ENCODE results near the gene PGC. TPM values are rescaled to one million over a fixed set of nuclear protein-coding genes. Genes with fewer than 3 reads are reported as not detected.

Gene PGC
- total and polyA plus RNA-seq, 2 donors (not counting 1 experiment from before 2014, with no cell fraction given): not detected

DNA sequence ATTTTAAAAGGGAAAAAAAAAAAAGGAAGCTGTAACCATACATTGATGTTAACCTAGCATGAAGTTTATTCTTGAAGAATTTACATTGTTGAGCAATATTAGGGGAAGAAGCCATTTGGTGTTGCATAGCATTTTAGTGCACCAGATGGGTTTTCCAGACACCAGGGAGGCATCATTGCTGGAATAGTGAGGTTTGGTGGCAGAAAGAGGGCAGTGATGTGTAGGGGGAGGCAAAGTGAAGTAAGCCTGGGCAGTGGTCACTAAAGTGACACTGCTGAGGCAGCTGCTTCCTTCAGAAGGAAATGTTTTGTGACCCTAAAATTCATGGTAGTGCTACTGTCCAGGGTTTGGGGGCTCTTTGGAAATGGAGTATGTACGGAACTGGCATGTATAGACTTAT lies 42.8 kb upstream of the PGC start:
- intact Hi-C loops (cut with micrococcal nuclease): no loop called here
- ChIA-PET CTCF (interaction anchor here (0.9 to 10.0 kb wide), 3 partner anchors 9 to 256 kb away, joined by 3 to 198 read pairs (median 68); partner anchors contain the start of genes BYSL, MED20 and TAF8), POLR2A (no interaction called here)
- Mint-ChIP-seq H3K27ac (no peak overlapping the region), H3K27me3 (no peaks in the 10 kb centered on the region), H3K9me3 (ENCODE audit: insufficient read depth) (no peaks in the 10 kb centered on the region), H3K4me1 (peaks cover 20% of the 10 kb centered on the region), H3K4me3 (no peak overlapping the region)
- no peak overlapping the region for H3K4me3 ChIP-seq (ENCODE audit: control extremely low read depth in 1 of 5, extremely low read depth in 1 of 5, insufficient read depth in 1 of 5, low read depth in 2 of 5, low read length in 4 of 5)
- no peak overlapping the region for H3K27ac ChIP-seq (ENCODE audit: low read length in 2 of 2)
- no peak overlapping the region for H3K4me2 ChIP-seq (replicated peaks; ENCODE audit: low read depth, low read length, poor library complexity, severe bottlenecking)
- peaks cover 10 to 17% of the 10 kb centered on the region in 2 donors for H3K4me1 ChIP-seq (ENCODE audit: control insufficient read depth in 2 of 2, insufficient read depth in 2 of 2, low read length in 2 of 2)
- H2AFZ ChIP-seq (ENCODE audit: insufficient read depth, low read depth, low read length, poor library complexity, severe bottlenecking): no peak overlapping the region
- peaks cover 0 to 46% of the 10 kb centered on the region in 2 experiments for H3K36me3 ChIP-seq (replicated peaks in 1 of 2; ENCODE audit: control extremely low read depth in 1 of 2, control insufficient read depth in 1 of 2, extremely low read depth in 1 of 2, insufficient read depth in 2 of 2, low read length in 1 of 2)
- H4K20me1 ChIP-seq (ENCODE audit: control insufficient read depth, insufficient read depth, low read length, poor library complexity, severe bottlenecking): peaks cover 17% of the 10 kb centered on the region
- WGBS (ENCODE audit: insufficient coverage): 100% methylated on average over 1 of the region's 1 CpG
- no peak for DNase-seq
- TF ChIP-seq, protein P1, sequence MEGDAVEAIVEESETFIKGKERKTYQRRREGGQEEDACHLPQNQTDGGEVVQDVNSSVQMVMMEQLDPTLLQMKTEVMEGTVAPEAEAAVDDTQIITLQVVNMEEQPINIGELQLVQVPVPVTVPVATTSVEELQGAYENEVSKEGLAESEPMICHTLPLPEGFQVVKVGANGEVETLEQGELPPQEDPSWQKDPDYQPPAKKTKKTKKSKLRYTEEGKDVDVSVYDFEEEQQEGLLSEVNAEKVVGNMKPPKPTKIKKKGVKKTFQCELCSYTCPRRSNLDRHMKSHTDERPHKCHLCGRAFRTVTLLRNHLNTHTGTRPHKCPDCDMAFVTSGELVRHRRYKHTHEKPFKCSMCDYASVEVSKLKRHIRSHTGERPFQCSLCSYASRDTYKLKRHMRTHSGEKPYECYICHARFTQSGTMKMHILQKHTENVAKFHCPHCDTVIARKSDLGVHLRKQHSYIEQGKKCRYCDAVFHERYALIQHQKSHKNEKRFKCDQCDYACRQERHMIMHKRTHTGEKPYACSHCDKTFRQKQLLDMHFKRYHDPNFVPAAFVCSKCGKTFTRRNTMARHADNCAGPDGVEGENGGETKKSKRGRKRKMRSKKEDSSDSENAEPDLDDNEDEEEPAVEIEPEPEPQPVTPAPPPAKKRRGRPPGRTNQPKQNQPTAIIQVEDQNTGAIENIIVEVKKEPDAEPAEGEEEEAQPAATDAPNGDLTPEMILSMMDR (IDR thresholded peaks at IDR 0.05): no peak
- H3K9ac ChIP-seq (ENCODE audit: low read length): no peak overlapping the region
- H3K27me3 ChIP-seq (replicated peaks in 1 of 4; ENCODE audit: control extremely low read depth in 1 of 4, control insufficient read depth in 3 of 4, insufficient read depth in 4 of 4, low read length in 3 of 4): no peaks in the 10 kb centered on the region
- no peak for ATAC-seq (ENCODE audit: low read depth)
- H3K9me3 ChIP-seq (ENCODE audit: control extremely low read depth in 1 of 3, control insufficient read depth in 2 of 3, insufficient read depth in 1 of 3, low read length in 2 of 3): no peaks in the 10 kb centered on the region
- peaks cover 24% of the 10 kb centered on the region for H3K79me2 ChIP-seq (ENCODE audit: control insufficient read depth, insufficient read depth, low read length)

DNA sequence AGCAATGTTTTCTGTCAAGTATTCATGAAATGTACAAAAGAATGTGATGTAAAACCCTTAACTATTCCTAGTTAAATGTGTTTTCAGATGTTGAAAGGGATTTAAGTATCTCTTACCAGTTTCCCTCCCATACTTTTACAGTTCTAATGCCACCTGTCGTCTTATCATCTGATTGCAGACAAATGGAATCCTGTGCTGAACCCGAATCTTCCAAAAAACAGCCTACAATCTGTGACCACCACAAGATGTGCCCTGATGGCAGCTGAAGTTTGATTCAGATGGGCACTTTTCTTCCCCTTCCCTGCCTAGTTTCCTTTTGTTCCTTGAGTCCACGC lies 42.2 kb upstream of the PGC start:
- no peak overlapping the region for H3K4me2 ChIP-seq (replicated peaks; ENCODE audit: low read depth, low read length, poor library complexity, severe bottlenecking)
- no peak for TF ChIP-seq EZH2 (IDR thresholded peaks at IDR 0.05; ENCODE audit: borderline replicate concordance, insufficient read depth, low read depth, low read length, poor library complexity, severe bottlenecking)
- TF ChIP-seq, protein P1 (IDR thresholded peaks at IDR 0.05): no peak
- Mint-ChIP-seq H3K4me3 (peak overlapping the region; percentile 81), H3K27me3 (no peaks in the 10 kb centered on the region), H3K9me3 (ENCODE audit: insufficient read depth) (no peaks in the 10 kb centered on the region), H3K27ac (peak overlapping the region; percentile 72), H3K4me1 (peaks cover 26% of the 10 kb centered on the region)
- ChIA-PET CTCF (interaction anchor here (6.2 to 10.0 kb wide), 2 partner anchors 132 to 257 kb away, joined by 68 to 198 read pairs; partner anchors contain the start of genes BYSL, MED20 and TAF8), POLR2A (no interaction called here)
- no peaks in the 10 kb centered on the region for H3K27me3 ChIP-seq (replicated peaks in 1 of 4; ENCODE audit: control extremely low read depth in 1 of 4, control insufficient read depth in 3 of 4, insufficient read depth in 4 of 4, low read length in 3 of 4)
- 100% methylated on average over 2 of the region's 3 CpGs for WGBS (ENCODE audit: insufficient coverage)
- no peak overlapping the region for H3K9ac ChIP-seq (ENCODE audit: low read length)
- H3K4me1 ChIP-seq (ENCODE audit: control insufficient read depth in 2 of 2, insufficient read depth in 2 of 2, low read length in 2 of 2): peaks cover 16 to 24% of the 10 kb centered on the region in 2 donors
- intact Hi-C loops (cut with micrococcal nuclease): loop anchor here (10.0 kb wide), 1 partner anchor 935 kb away; the partner anchor contains the start of gene PRPH2
- no peak overlapping the region for H3K27ac ChIP-seq (ENCODE audit: low read length in 2 of 2)
- peaks cover 0 to 46% of the 10 kb centered on the region in 2 experiments for H3K36me3 ChIP-seq (replicated peaks in 1 of 2; ENCODE audit: control extremely low read depth in 1 of 2, control insufficient read depth in 1 of 2, extremely low read depth in 1 of 2, insufficient read depth in 2 of 2, low read length in 1 of 2)
- no peaks in the 10 kb centered on the region for H3K9me3 ChIP-seq (ENCODE audit: control extremely low read depth in 1 of 3, control insufficient read depth in 2 of 3, insufficient read depth in 1 of 3, low read length in 2 of 3)
- ATAC-seq (ENCODE audit: low read depth) (no peak), DNase-seq (no peak)
- H2AFZ ChIP-seq (ENCODE audit: insufficient read depth, low read depth, low read length, poor library complexity, severe bottlenecking): no peak overlapping the region
- H3K4me3 ChIP-seq (ENCODE audit: control extremely low read depth in 1 of 5, extremely low read depth in 1 of 5, insufficient read depth in 1 of 5, low read depth in 2 of 5, low read length in 4 of 5): no peak overlapping the region
- H3K79me2 ChIP-seq (ENCODE audit: control insufficient read depth, insufficient read depth, low read length): peaks cover 24% of the 10 kb centered on the region
- peaks cover 17% of the 10 kb centered on the region for H4K20me1 ChIP-seq (ENCODE audit: control insufficient read depth, insufficient read depth, low read length, poor library complexity, severe bottlenecking)
